Measurements from ENCODE around the gene TRMT6. TPM values are rescaled to one million over a fixed set of nuclear protein-coding genes. Genes with fewer than 3 reads are reported as not detected.

TRMT6 gene
- total RNA-seq, 4 donors from 2014 or later, result 9.5 to 13.6 (median 12.5) TPM

GRCh38 chr20:5967469-5967868 lies 17.1 kb upstream of the TRMT6 start:
- 95 to 96% methylated on average over 6 of the region's 6 CpGs for WGBS, 2 donors (ENCODE audit: low coverage in 1 of 2)
- peaks cover 0 to 58% of the 10 kb centered on the region in 2 donors for H3K36me3 ChIP-seq
- H3K4me1 ChIP-seq, result no peaks in the 10 kb centered on the region
- no peak for ATAC-seq
- H3K4me3 ChIP-seq, result no peak overlapping the region
- no peaks in the 10 kb centered on the region for H3K9me3 ChIP-seq
- no peaks in the 10 kb centered on the region for H3K27me3 ChIP-seq
- TF ChIP-seq CTCF (IDR thresholded peaks at IDR 0.05), result no peak
- no peak for TF ChIP-seq POLR2AphosphoS5 (IDR thresholded peaks at IDR 0.05)
- no peak for TF ChIP-seq POLR2A (IDR thresholded peaks at IDR 0.05)
- TF ChIP-seq EP300 (IDR thresholded peaks at IDR 0.05), result no peak
- no peak overlapping the region for H3K27ac ChIP-seq

DNA sequence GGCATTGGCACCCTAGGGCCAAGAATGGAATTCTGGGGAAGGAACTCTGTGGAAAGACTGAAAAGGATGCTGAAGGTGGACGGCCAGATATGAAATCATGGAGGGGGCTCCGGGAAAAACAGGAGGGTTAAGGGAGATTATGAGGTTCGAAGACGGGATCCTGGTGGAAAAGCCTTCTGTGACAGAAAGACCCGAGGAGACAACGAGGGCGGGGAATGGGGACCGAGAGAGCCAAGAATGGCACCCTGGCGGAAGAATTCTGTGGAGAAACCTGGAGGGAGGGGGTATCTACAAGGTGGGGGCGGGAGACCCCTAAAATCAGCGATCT lies 426 bp downstream of the TRMT6 start:
- Histone ChIP-seq H3K27ac (peak overlapping the region in 3 of 4 donors; percentile 77 to 86 (median 79)), H3K4me3 (peak overlapping the region; percentile 47 to 68), H3K36me3 (peaks cover 0 to 58% of the 10 kb centered on the region in 2 donors), H3K9me3 (no peaks in the 10 kb centered on the region), H3K27me3 (no peaks in the 10 kb centered on the region), H3K4me1 (peaks cover 0 to 27% (median 13%) of the 10 kb centered on the region in 3 donors)
- ATAC-seq, result no peak
- WGBS, 2 donors (ENCODE audit: low coverage in 1 of 2), result 1 to 2% methylated on average over 10 of the region's 11 CpGs
- TF ChIP-seq POLR2AphosphoS5 (IDR thresholded peaks at IDR 0.05) (no peak), POLR2A (IDR thresholded peaks at IDR 0.05) (no peak), EP300 (IDR thresholded peaks at IDR 0.05) (no peak), CTCF (IDR thresholded peaks at IDR 0.05) (no peak)

DNA sequence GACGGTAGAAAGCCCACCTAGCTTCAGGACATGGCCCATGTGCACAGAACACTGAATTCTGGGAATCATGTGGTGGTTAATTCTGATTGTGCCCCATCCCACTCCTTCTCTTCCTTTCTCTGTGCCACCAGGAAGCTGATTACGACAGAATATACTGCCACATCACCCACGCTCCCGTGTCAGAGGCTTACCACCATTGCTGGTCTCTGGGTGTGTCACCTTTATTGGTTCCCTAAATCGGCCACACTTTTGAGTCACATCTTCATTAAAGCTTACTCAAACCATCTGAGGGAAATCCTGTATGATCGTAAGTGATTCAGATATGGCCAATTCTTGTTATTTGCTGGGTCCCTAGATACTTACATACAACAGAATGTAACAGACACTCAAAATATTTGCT lies 3.1 kb downstream of the TRMT6 start:
- H3K27ac ChIP-seq, result no peak overlapping the region
- no peaks in the 10 kb centered on the region for H3K9me3 ChIP-seq
- peaks cover 0 to 27% (median 13%) of the 10 kb centered on the region in 3 donors for H3K4me1 ChIP-seq
- H3K36me3 ChIP-seq, result peaks cover 6 to 60% of the 10 kb centered on the region in 2 donors
- H3K27me3 ChIP-seq, result no peaks in the 10 kb centered on the region
- H3K4me3 ChIP-seq, result no peak overlapping the region
- TF ChIP-seq CTCF (IDR thresholded peaks at IDR 0.05) (no peak), EP300 (IDR thresholded peaks at IDR 0.05) (no peak), POLR2A (IDR thresholded peaks at IDR 0.05) (no peak)
- 84% methylated on average over 5 to 6 of the region's 6 CpGs for WGBS, 2 donors (ENCODE audit: low coverage in 1 of 2)
- ATAC-seq, result no peak

DNA sequence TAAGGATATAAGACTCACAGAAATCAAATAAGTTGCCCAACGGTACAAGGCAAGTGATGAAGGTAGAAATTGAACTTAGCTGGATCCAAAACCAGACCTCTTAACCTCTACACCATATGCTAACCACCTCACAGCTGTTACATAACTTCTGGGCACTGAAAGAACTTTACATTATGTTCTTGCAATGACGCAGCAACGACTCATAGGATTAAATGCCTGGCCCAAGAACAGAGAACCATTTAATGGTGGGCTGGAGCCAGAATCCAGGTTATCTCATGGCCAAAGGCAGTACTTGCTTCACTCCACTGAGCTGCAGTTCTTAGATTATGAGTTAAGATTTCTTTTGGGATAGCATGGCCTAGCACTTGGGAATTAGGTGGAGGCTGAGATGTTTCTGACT lies 4.4 kb downstream of the TRMT6 start:
- peaks cover 0 to 17% (median 6%) of the 10 kb centered on the region in 3 donors for H3K4me1 ChIP-seq
- H3K9me3 ChIP-seq, result no peaks in the 10 kb centered on the region
- no peak overlapping the region for H3K4me3 ChIP-seq
- peaks cover 9 to 73% of the 10 kb centered on the region in 2 donors for H3K36me3 ChIP-seq
- WGBS, 2 donors (ENCODE audit: low coverage in 1 of 2), result 65 to 84% methylated on average over 2 to 3 of the region's 3 CpGs
- no peaks in the 10 kb centered on the region for H3K27me3 ChIP-seq
- TF ChIP-seq POLR2AphosphoS5 (IDR thresholded peaks at IDR 0.05) (no peak), POLR2A (IDR thresholded peaks at IDR 0.05) (no peak), EP300 (IDR thresholded peaks at IDR 0.05) (no peak), CTCF (IDR thresholded peaks at IDR 0.05) (no peak)
- no peak for ATAC-seq
- H3K27ac ChIP-seq, result no peak overlapping the region

DNA sequence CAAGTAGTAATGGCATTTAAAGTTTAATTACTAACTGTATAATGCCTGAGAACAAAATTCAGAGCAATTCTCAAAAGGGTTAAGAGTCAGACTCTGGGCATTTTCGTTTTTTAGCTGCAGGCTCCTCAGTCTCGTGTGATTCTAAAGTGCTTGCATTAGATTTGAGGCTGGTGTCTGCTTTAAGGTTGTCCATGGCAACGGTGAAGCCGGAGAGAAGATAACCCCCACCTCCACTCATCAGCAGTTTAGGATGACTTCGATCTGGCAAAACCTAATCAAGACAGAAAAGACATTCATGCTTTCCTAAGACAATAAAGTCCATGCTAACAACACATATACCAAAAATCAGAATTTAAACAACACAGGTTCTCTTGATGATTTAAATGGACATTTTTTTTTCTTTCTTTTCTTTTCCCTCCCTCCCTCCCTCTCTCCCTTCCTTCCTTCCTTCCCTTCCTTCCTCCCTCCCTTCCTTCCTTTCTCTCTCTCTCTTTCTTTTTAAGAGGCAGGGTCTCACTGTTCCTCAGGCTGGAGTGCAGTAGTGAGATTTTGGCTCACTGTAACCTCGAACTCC lies 11.8 kb downstream of the TRMT6 start:
- H3K36me3 ChIP-seq, result peaks cover 9 to 61% of the 10 kb centered on the region in 2 donors
- ATAC-seq, result no peak
- H3K27ac ChIP-seq, result no peak overlapping the region
- H3K27me3 ChIP-seq, result no peaks in the 10 kb centered on the region
- TF ChIP-seq POLR2AphosphoS5 (IDR thresholded peaks at IDR 0.05) (no peak), POLR2A (IDR thresholded peaks at IDR 0.05) (no peak), CTCF (IDR thresholded peaks at IDR 0.05) (no peak), EP300 (IDR thresholded peaks at IDR 0.05) (no peak)
- H3K4me3 ChIP-seq, result no peak overlapping the region
- no peaks in the 10 kb centered on the region for H3K9me3 ChIP-seq
- H3K4me1 ChIP-seq, result no peaks in the 10 kb centered on the region
- 69 to 79% methylated on average over 5 to 6 of the region's 6 CpGs for WGBS, 2 donors (ENCODE audit: low coverage in 1 of 2)
